ENCODE data around the gene PRTFDC1. TPM values are rescaled to one million over a fixed set of nuclear protein-coding genes. Genes with fewer than 3 reads are reported as not detected.

Gene PRTFDC1, protein sequence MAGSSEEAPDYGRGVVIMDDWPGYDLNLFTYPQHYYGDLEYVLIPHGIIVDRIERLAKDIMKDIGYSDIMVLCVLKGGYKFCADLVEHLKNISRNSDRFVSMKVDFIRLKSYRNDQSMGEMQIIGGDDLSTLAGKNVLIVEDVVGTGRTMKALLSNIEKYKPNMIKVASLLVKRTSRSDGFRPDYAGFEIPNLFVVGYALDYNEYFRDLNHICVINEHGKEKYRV
- total RNA-seq, result 1 to 10 TPM in 2 of 4 donors, under 1 TPM in 1, not detected in 1; 0.31 to 5.4 (median 2.3) TPM

DNA sequence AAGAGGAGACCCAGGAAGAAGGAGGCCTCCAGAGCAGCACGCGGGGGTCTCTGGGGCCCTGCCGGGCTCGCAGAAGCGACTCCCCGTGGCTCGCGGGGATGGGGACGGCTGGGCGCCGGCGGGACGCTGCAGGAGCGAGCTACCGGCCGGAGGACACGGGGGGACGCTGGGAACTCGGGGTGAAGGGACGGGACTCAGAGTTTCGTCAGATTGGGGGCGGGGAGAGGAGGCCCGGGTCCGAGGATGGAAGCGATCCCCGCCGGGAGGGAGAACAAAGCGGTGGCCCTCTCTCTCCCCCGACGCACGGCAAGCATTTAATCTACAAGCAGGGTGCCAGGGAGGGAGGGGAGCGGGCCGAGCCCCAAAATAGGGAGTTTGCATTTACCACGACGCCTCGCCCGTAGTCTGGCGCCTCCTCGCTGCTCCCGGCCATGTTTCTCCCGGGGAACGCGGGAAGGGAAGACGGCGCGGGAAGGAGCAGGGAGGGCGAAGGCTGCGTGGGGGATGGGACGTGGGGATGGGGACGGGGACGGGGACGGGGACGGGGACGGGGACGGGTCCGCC is at the start of gene PRTFDC1:
PRTFDC1 (minus strand) TSS at position 464 of the 564 bp plus-strand sequence; CDS start at position 433, 31 bp downstream.
- Histone ChIP-seq H3K27me3 (peaks cover 0 to 3% (median 0%) of the 10 kb centered on the region in 3 donors), H3K27ac (peak within 1 kb of the TSS; percentile 58 to 67 (median 65)), H3K4me3 (peak within 1 kb of the TSS; percentile 54 to 72 (median 61)), H3K9me3 (no peaks in the 10 kb centered on the region), H3K36me3 (no peaks in the 10 kb centered on the region), H3K4me1 (no peaks in the 10 kb centered on the region)
- ATAC-seq (peak; percentile 20 to 26), DNase-seq (no peak)
- intact Hi-C loops (cut with DNase I; ENCODE audit: low total_unique reads) (loop anchor here (2.0 kb wide), 2 partner anchors 227 to 309 kb away; no protein-coding TSS in a partner anchor), in situ Hi-C loops (cut with MboI; ENCODE audit: low sequenced_read_pairs in 4 of 4) (loop anchor here in 1 of 4 donors (10.0 kb wide), 1 partner anchor 307 kb away; no protein-coding TSS in a partner anchor)
- TF ChIP-seq, protein P1, sequence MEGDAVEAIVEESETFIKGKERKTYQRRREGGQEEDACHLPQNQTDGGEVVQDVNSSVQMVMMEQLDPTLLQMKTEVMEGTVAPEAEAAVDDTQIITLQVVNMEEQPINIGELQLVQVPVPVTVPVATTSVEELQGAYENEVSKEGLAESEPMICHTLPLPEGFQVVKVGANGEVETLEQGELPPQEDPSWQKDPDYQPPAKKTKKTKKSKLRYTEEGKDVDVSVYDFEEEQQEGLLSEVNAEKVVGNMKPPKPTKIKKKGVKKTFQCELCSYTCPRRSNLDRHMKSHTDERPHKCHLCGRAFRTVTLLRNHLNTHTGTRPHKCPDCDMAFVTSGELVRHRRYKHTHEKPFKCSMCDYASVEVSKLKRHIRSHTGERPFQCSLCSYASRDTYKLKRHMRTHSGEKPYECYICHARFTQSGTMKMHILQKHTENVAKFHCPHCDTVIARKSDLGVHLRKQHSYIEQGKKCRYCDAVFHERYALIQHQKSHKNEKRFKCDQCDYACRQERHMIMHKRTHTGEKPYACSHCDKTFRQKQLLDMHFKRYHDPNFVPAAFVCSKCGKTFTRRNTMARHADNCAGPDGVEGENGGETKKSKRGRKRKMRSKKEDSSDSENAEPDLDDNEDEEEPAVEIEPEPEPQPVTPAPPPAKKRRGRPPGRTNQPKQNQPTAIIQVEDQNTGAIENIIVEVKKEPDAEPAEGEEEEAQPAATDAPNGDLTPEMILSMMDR (IDR thresholded peaks at IDR 0.05 in 4 of 5, conservative IDR thresholded peaks at IDR 0.05 in 1 of 5), result peak in 1 of 5 experiments; percentile 27
- no peak for TF ChIP-seq POLR2A (IDR thresholded peaks at IDR 0.05)

DNA sequence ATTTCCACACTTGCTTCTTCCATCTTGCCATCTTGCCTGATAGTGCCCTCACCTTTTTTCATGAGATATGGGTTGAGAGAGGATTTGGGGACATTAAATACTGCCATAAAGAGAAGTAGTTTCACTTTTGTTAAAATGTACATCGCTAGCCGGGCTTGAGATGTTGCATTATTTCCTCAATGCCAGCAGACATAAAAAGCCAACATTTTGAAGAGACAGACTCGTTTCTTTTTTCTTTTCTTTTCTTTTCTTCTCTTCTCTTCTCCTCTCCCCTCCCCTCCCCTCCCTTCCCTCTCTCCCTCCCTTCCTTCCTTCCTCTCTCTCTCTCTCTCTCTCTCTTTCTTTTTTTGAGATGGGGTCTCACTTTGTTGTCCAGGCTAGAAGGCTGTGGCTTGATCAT is 45.6 kb upstream of the PRTFDC1 start:
- no peak overlapping the region for H3K4me3 ChIP-seq
- no peak for DNase-seq
- intact Hi-C loops (cut with DNase I; ENCODE audit: low total_unique reads), result no loop called here
- H3K27me3 ChIP-seq, result no peaks in the 10 kb centered on the region
- in situ Hi-C loops (cut with MboI; ENCODE audit: low sequenced_read_pairs in 4 of 4), result loop anchor here (25.0 kb wide), 2 partner anchors 261 to 361 kb away; no protein-coding TSS in a partner anchor
- no peak for ATAC-seq
- H3K9me3 ChIP-seq, result peaks cover 0 to 8% (median 0%) of the 10 kb centered on the region in 3 donors
- H3K4me1 ChIP-seq, result no peaks in the 10 kb centered on the region
- TF ChIP-seq, protein P1 (IDR thresholded peaks at IDR 0.05 in 4 of 5, conservative IDR thresholded peaks at IDR 0.05 in 1 of 5), result no peak
- no peak for TF ChIP-seq POLR2A (IDR thresholded peaks at IDR 0.05)
- H3K36me3 ChIP-seq, result no peaks in the 10 kb centered on the region
- H3K27ac ChIP-seq, result no peak overlapping the region

DNA sequence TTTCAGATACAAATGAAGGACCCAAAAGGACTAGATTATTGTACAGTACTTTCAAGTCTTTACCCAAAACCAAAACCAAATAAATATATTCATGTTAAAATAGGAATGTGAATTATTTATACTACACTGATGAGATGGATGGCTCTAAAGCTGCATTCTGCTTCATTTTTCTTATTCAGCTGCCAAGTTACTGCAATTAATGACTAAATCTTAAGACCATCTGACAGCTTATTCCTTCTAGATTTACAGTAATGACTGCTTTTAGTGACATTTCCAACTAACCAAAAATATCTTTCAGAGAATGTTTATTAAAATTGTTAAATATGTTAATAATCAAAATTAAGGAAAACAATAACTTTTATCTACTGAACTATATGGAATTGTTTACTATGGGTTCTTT is 42.7 kb upstream of the PRTFDC1 start:
- Histone ChIP-seq H3K4me3 (no peak overlapping the region), H3K27me3 (no peaks in the 10 kb centered on the region), H3K27ac (no peak overlapping the region), H3K9me3 (peaks cover 0 to 1% (median 0%) of the 10 kb centered on the region in 3 donors), H3K36me3 (no peaks in the 10 kb centered on the region), H3K4me1 (no peaks in the 10 kb centered on the region)
- no peak for ATAC-seq
- no peak for DNase-seq
- in situ Hi-C loops (cut with MboI; ENCODE audit: low sequenced_read_pairs in 4 of 4) (loop anchor here (25.0 kb wide), 2 partner anchors 258 to 358 kb away; no protein-coding TSS in a partner anchor), intact Hi-C loops (cut with DNase I; ENCODE audit: low total_unique reads) (no loop called here)
- TF ChIP-seq, protein P1 (IDR thresholded peaks at IDR 0.05 in 4 of 5, conservative IDR thresholded peaks at IDR 0.05 in 1 of 5), result no peak
- TF ChIP-seq POLR2A (IDR thresholded peaks at IDR 0.05), result no peak

DNA sequence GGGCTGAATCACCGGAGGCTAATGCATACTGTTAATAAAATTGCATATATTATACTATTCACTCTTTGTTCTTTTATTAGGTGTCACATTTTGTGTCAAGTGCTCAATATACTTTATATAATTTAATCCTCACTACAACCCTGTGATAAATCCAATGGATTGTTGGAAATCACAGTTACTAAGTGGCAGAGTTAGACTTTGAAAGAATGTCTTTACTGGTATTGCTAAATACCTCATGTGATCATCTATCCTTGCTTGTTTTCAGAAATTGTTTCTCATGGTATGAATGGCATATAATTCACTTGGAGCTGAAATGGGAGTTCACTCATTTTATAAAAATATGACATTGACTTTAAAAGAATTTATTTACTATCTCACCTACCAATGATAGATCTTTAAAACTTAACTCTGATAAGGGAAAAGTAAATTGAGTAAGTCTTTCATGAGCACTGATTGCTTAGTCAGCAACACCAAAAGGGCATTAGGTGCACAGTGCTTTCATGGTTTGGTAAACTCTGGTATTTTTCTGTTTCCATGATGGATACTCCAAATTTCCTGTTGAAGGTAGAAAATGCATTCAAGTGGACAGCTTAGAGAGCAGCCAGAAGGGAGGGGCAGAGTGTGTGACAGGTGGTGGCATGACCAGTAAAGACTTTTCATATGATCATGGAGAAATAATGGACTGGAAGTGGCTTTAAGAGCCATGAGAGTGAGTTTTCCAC is 41.0 kb upstream of the PRTFDC1 start:
- TF ChIP-seq, protein P1 (IDR thresholded peaks at IDR 0.05 in 4 of 5, conservative IDR thresholded peaks at IDR 0.05 in 1 of 5), result no peak
- no peak for TF ChIP-seq POLR2A (IDR thresholded peaks at IDR 0.05)
- ATAC-seq (no peak), DNase-seq (no peak)
- Histone ChIP-seq H3K4me1 (no peaks in the 10 kb centered on the region), H3K27ac (no peak overlapping the region), H3K9me3 (no peaks in the 10 kb centered on the region), H3K36me3 (no peaks in the 10 kb centered on the region), H3K27me3 (no peaks in the 10 kb centered on the region), H3K4me3 (no peak overlapping the region)
- intact Hi-C loops (cut with DNase I; ENCODE audit: low total_unique reads) (loop anchor here (5.0 kb wide), 1 partner anchor 351 kb away; no protein-coding TSS in a partner anchor), in situ Hi-C loops (cut with MboI; ENCODE audit: low sequenced_read_pairs in 4 of 4) (loop anchor here (25.0 kb wide), 2 partner anchors 256 to 356 kb away; no protein-coding TSS in a partner anchor)
